ENCODE results near the gene HLA-A. TPM values are rescaled to one million over a fixed set of nuclear protein-coding genes. Genes with fewer than 3 reads are reported as not detected.

Gene HLA-A
- polyA plus RNA-seq, 1 donor (not counting 4 experiments of a cell fraction or from before 2014, with no cell fraction given) = 401 TPM

DNA sequence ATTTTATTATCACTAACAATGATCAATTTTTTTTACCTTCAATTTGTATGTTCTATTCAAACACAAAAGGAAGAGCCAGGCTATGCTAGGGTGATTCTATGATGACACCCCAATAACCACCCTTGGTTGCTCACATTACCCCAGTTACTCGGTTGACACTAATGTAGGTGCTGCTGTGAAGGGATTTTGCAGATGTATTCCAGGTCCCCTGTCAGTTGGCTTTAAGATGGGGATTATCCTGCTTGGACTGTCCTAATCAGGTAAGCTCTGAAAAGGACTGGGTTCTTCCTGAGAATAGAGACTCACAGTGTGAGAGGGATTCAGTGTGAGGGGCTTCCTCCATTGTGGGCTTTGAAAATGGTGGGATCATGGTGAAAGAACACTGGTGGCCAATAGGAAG lies 11.9 kb downstream of the HLA-A start:
- TF ChIP-seq, protein P1, sequence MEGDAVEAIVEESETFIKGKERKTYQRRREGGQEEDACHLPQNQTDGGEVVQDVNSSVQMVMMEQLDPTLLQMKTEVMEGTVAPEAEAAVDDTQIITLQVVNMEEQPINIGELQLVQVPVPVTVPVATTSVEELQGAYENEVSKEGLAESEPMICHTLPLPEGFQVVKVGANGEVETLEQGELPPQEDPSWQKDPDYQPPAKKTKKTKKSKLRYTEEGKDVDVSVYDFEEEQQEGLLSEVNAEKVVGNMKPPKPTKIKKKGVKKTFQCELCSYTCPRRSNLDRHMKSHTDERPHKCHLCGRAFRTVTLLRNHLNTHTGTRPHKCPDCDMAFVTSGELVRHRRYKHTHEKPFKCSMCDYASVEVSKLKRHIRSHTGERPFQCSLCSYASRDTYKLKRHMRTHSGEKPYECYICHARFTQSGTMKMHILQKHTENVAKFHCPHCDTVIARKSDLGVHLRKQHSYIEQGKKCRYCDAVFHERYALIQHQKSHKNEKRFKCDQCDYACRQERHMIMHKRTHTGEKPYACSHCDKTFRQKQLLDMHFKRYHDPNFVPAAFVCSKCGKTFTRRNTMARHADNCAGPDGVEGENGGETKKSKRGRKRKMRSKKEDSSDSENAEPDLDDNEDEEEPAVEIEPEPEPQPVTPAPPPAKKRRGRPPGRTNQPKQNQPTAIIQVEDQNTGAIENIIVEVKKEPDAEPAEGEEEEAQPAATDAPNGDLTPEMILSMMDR (optimal IDR thresholded peaks at IDR 0.05 in 1 of 3, IDR thresholded peaks at IDR 0.05 in 1 of 3, conservative IDR thresholded peaks at IDR 0.05 in 1 of 3; ENCODE audit: extremely low read depth in 1 of 3, insufficient read depth in 2 of 3, low read length in 3 of 3) = no peak
- TF ChIP-seq EZH2 (IDR thresholded peaks at IDR 0.05; ENCODE audit: low read length) = no peak
- H3K9me1 ChIP-seq (ENCODE audit: control insufficient read depth, extremely low read depth, insufficient read depth, low read length) = no peaks in the 10 kb centered on the region
- H3K27ac ChIP-seq (ENCODE audit: control insufficient read depth, insufficient read depth, low read length) = no peak overlapping the region
- dilution Hi-C loops (cut with MboI; ENCODE audit: extremely low pct_ligation_motif_present, low sequenced_read_pairs) = no loop called here
- H3K4me3 ChIP-seq (ENCODE audit: control insufficient read depth in 2 of 3, extremely low read depth in 1 of 3, insufficient read depth in 2 of 3, low read depth in 1 of 3, low read length in 3 of 3) = no peak overlapping the region
- no peaks in the 10 kb centered on the region for H3K27me3 ChIP-seq (ENCODE audit: control insufficient read depth, extremely low read depth, insufficient read depth, low read length)
- no peaks in the 10 kb centered on the region for H3K9me3 ChIP-seq (ENCODE audit: control insufficient read depth, low read depth, low read length)
- no peaks in the 10 kb centered on the region for H3K36me3 ChIP-seq (ENCODE audit: control insufficient read depth in 2 of 2, extremely low read depth in 1 of 2, insufficient read depth in 2 of 2, low read length in 2 of 2)
- H3K4me1 ChIP-seq (ENCODE audit: control insufficient read depth, extremely low read depth, insufficient read depth, low read length) = no peaks in the 10 kb centered on the region
- H4K20me1 ChIP-seq (ENCODE audit: control insufficient read depth, extremely low read depth, insufficient read depth, low read length) = no peaks in the 10 kb centered on the region
- no peak for DNase-seq (ENCODE audit: low read depth, low spot score)
- no peak overlapping the region for H3K4me2 ChIP-seq (ENCODE audit: control insufficient read depth, extremely low read depth, insufficient read depth, low read depth, low read length)
- H3K9ac ChIP-seq (ENCODE audit: control insufficient read depth, extremely low read depth, insufficient read depth, low read length) = no peak overlapping the region
- H2AFZ ChIP-seq (ENCODE audit: control insufficient read depth, low read length) = no peak overlapping the region
- no peak for FAIRE-seq
- H3K79me2 ChIP-seq (ENCODE audit: control insufficient read depth, insufficient read depth, low read length) = no peaks in the 10 kb centered on the region

DNA sequence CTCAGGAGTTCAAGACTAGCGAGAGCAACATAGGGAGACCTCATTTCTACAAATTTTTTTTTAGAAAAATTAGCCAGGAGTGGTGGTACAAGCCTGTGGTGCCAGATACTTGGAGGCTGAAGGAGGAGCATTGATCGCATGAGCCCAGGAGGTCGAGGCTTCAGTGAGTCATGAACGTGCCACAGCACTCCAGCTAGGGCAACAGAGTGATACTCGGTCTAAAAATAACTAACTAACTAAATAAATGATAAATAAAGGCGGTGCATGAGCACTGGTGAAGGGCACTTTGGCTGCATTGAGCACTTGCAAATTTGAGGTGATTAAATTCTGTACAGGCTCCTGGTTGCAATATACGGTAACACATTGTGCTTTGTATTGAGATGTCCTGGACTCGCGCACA lies 13.5 kb downstream of the HLA-A start:
- H3K79me2 ChIP-seq (ENCODE audit: control insufficient read depth, insufficient read depth, low read length) = no peaks in the 10 kb centered on the region
- TF ChIP-seq EZH2 (IDR thresholded peaks at IDR 0.05; ENCODE audit: low read length) = no peak
- TF ChIP-seq, protein P1 (optimal IDR thresholded peaks at IDR 0.05 in 1 of 3, IDR thresholded peaks at IDR 0.05 in 1 of 3, conservative IDR thresholded peaks at IDR 0.05 in 1 of 3; ENCODE audit: extremely low read depth in 1 of 3, insufficient read depth in 2 of 3, low read length in 3 of 3) = no peak
- dilution Hi-C loops (cut with MboI; ENCODE audit: extremely low pct_ligation_motif_present, low sequenced_read_pairs) = no loop called here
- H3K4me2 ChIP-seq (ENCODE audit: control insufficient read depth, extremely low read depth, insufficient read depth, low read depth, low read length) = no peak overlapping the region
- no peak overlapping the region for H3K9ac ChIP-seq (ENCODE audit: control insufficient read depth, extremely low read depth, insufficient read depth, low read length)
- FAIRE-seq (no peak), DNase-seq (ENCODE audit: low read depth, low spot score) (no peak)
- H3K9me1 ChIP-seq (ENCODE audit: control insufficient read depth, extremely low read depth, insufficient read depth, low read length) = no peaks in the 10 kb centered on the region
- H3K27ac ChIP-seq (ENCODE audit: control insufficient read depth, insufficient read depth, low read length) = no peak overlapping the region
- H3K36me3 ChIP-seq (ENCODE audit: control insufficient read depth in 2 of 2, extremely low read depth in 1 of 2, insufficient read depth in 2 of 2, low read length in 2 of 2) = no peaks in the 10 kb centered on the region
- no peak overlapping the region for H3K4me3 ChIP-seq (ENCODE audit: control insufficient read depth in 2 of 3, extremely low read depth in 1 of 3, insufficient read depth in 2 of 3, low read depth in 1 of 3, low read length in 3 of 3)
- no peaks in the 10 kb centered on the region for H3K4me1 ChIP-seq (ENCODE audit: control insufficient read depth, extremely low read depth, insufficient read depth, low read length)
- H4K20me1 ChIP-seq (ENCODE audit: control insufficient read depth, extremely low read depth, insufficient read depth, low read length) = no peaks in the 10 kb centered on the region
- no peaks in the 10 kb centered on the region for H3K9me3 ChIP-seq (ENCODE audit: control insufficient read depth, low read depth, low read length)
- H3K27me3 ChIP-seq (ENCODE audit: control insufficient read depth, extremely low read depth, insufficient read depth, low read length) = no peaks in the 10 kb centered on the region
- no peak overlapping the region for H2AFZ ChIP-seq (ENCODE audit: control insufficient read depth, low read length)

Data from keratinocyte (primary cell).